Prostate gland (tissue), 2 donors: ENCODE measurements around the gene KRT73. TPM values are rescaled to one million over a fixed set of nuclear protein-coding genes. Genes with fewer than 3 reads are reported as not detected.

ENCODE experiments used
- DNase-seq: peaks from one replicate; pipeline ENCODE4 v3.0.0-alpha.2; 2019; ENCODE audit warnings: low spot score
- H3K27ac ChIP-seq, 2 donors: fragments of 200-600 bp; sonication (generic); 2 replicates each; pipeline ENCODE4 v1.5.1; 2017 to 2019
- H3K27me3 ChIP-seq: fragments of 200-600 bp; sonication (generic); replicated peaks from 2 replicates; pipeline ENCODE4 v1.5.1; 2019; ENCODE audit not compliant: insufficient read depth
- H3K36me3 ChIP-seq, 2 donors: fragments of 200-600 bp; sonication (generic); 1 replicate in 1 of 2; 2 replicates in 1 of 2; pipeline versions ENCODE4 v1.5.1 to v1.8.1; 2017 to 2019
- H3K4me1 ChIP-seq: fragments of 200-600 bp; sonication (generic); replicated peaks from 2 replicates; pipeline ENCODE4 v1.5.1; 2019
- H3K4me3 ChIP-seq, 2 donors: fragments of 200-600 bp; sonication (generic); 2 replicates each; pipeline ENCODE4 v1.5.1; 2017 to 2019
- H3K9me3 ChIP-seq: fragments of 200-600 bp; sonication (generic); 2 replicates; pipeline ENCODE4 v1.5.1; 2017
- CTCF ChIP-seq, 4 experiments: fragments of 200-600 bp in 2 of 4; fragments of 450-650 bp in 2 of 4; sonication (generic) in 2 of 4; IDR thresholded peaks; 1 replicate in 3 of 4; 2 replicates in 1 of 4; pipeline ENCODE4 v1.5.1; 2016 to 2019; ENCODE audit warnings: antibody characterized with exemption in 4 of 4, mild to moderate bottlenecking in 2 of 4, moderate library complexity in 2 of 4
- POLR2A ChIP-seq: fragments of 450-650 bp; IDR thresholded peaks from one replicate; pipeline ENCODE4 v1.6.1; 2016; ENCODE audit warnings: antibody characterized with exemption, mild to moderate bottlenecking
- POLR2AphosphoS5 ChIP-seq: sonication (generic); formaldehyde crosslinking; IDR thresholded peaks from one replicate; pipeline ENCODE4 v1.6.1; 2017; ENCODE audit warnings: antibody characterized with exemption
- WGBS: methylation state at CpG from one replicate; pipeline ENCODE4 v1.1.5; 2018; 5-methylcytosine and 5-hydroxymethylcytosine counted together
- intact Hi-C: fragments of 100-400 bp; cut with DNase I; formaldehyde crosslinking; loops from one replicate; pipeline ENCODE4 v1.14.2; 2022
- total RNA-seq, 2 donors: library from RNA; depleted of rRNA; stranded (reverse); fragments of >200 nt; gene quantifications; one replicate each; pipeline ENCODE4 v1.1.0, GENCODE V29; 2016

Gene KRT73
- total RNA-seq, result not detected

GRCh38 chr12:52618216-52618615, at the start of gene KRT73:
Gene KRT73, minus strand, starts transcription at chr12:52618559. Its CDS starts 35 bp downstream, at chr12:52618524.
- Histone ChIP-seq H3K4me1 (no peaks in the 10 kb centered on the region), H3K36me3 (no peaks in the 10 kb centered on the region), H3K9me3 (no peaks in the 10 kb centered on the region), H3K27ac (no peak within 1 kb of the TSS), H3K4me3 (no peak within 1 kb of the TSS), H3K27me3 (no peaks in the 10 kb centered on the region)
- TF ChIP-seq CTCF (IDR thresholded peaks at IDR 0.05) (no peak), POLR2AphosphoS5 (no peak), POLR2A (no peak)
- whole genome bisulfite sequencing, result 81% methylated on average over 8 of the region's 14 CpGs
- no peak for DNase-seq
- intact Hi-C loops, result no loop called here

GRCh38 chr12:52667931-52668330, 49.6 kb upstream of the KRT73 start:
- DNase-seq, result no peak
- 69% methylated on average over 7 of the region's 7 CpGs for WGBS
- Histone ChIP-seq H3K4me3 (no peak overlapping the region), H3K4me1 (no peaks in the 10 kb centered on the region), H3K36me3 (no peaks in the 10 kb centered on the region), H3K27me3 (peaks cover 8% of the 10 kb centered on the region), H3K27ac (no peak overlapping the region), H3K9me3 (no peaks in the 10 kb centered on the region)
- no peak for TF ChIP-seq CTCF (IDR thresholded peaks at IDR 0.05)
- intact Hi-C loops, result no loop called here

GRCh38 chr12:52667509-52667908, 49.1 kb upstream of the KRT73 start:
- intact Hi-C loops, result no loop called here
- H3K27ac ChIP-seq, result no peak overlapping the region
- H3K4me1 ChIP-seq, result no peaks in the 10 kb centered on the region
- H3K4me3 ChIP-seq, result no peak overlapping the region
- no peak for DNase-seq
- peaks cover 8% of the 10 kb centered on the region for H3K27me3 ChIP-seq
- WGBS, result 73% methylated on average over 9 of the region's 9 CpGs
- TF ChIP-seq POLR2AphosphoS5 (no peak), POLR2A (no peak), CTCF (IDR thresholded peaks at IDR 0.05) (no peak)
- no peaks in the 10 kb centered on the region for H3K36me3 ChIP-seq
- no peaks in the 10 kb centered on the region for H3K9me3 ChIP-seq

- Histone ChIP-seq H3K4me3 (no peak overlapping the region), H3K9me3 (no peaks in the 10 kb centered on the region), H3K4me1 (no peaks in the 10 kb centered on the region), H3K27ac (no peak overlapping the region), H3K36me3 (no peaks in the 10 kb centered on the region), H3K27me3 (peaks cover 8% of the 10 kb centered on the region)
- intact Hi-C loops, result no loop called here
- TF ChIP-seq CTCF (IDR thresholded peaks at IDR 0.05) (no peak), POLR2AphosphoS5 (no peak), POLR2A (no peak)
- no peak for DNase-seq
- 85% methylated on average over 3 of the region's 3 CpGs for WGBS
Measured at GRCh38 chr12:52666471-52666870, 48.1 kb upstream of the KRT73 start.

- no peak overlapping the region for H3K27ac ChIP-seq
- H3K4me1 ChIP-seq, result no peaks in the 10 kb centered on the region
- intact Hi-C loops, result no loop called here
- H3K4me3 ChIP-seq, result no peak overlapping the region
- no peaks in the 10 kb centered on the region for H3K36me3 ChIP-seq
- TF ChIP-seq POLR2AphosphoS5, result no peak
- no peak for TF ChIP-seq POLR2A
- TF ChIP-seq CTCF (IDR thresholded peaks at IDR 0.05), result no peak
- no peaks in the 10 kb centered on the region for H3K9me3 ChIP-seq
- peaks cover 8% of the 10 kb centered on the region for H3K27me3 ChIP-seq
- no peak for DNase-seq
Measured at GRCh38 chr12:52663420-52663819, 45.1 kb upstream of the KRT73 start.
